K562 (cell line): ENCODE results near the gene FGR. TPM values are rescaled to one million over a fixed set of nuclear protein-coding genes. Genes with fewer than 3 reads are reported as not detected.

Experiments used
- ATAC-seq: fragments of 200-7000 bp; cut with Tn5 transposase; 3 replicates; pipeline ENCODE4 v1.9.1; 2020; ENCODE audit warnings: moderate library complexity
- BruUV-seq: library from RNA; stranded (reverse); fragments of 400-500 nt; replicated peaks from 2 replicates; lab custom pipeline; 2021; lab: Mats Ljungman, UMichigan
- CTCF ChIA-PET: fragments of 300-600 bp; formaldehyde crosslinking; extraction: SDS; loops from one replicate; lab custom pipeline; 2021; ENCODE audit warnings: low intra/inter-chr PET ratio; lab: Yijun Ruan, JAX
- POLR2A ChIA-PET: fragments of 300-600, 350-650 bp; sonication (Branson Sonifier 250); formaldehyde crosslinking; extraction: SDS; loops from one replicate; lab custom pipeline; 2021; ENCODE audit warnings: antibody characterized with exemption, inconsistent platforms; lab: Yijun Ruan, JAX
- DNase-seq, 4 experiments: peaks; one replicate each; pipeline versions ENCODE4 v3.0.0 to v3.0.0-alpha.2; 2011 to 2018; ENCODE audit warnings: low spot score in 3 of 4, mixed read lengths in 3 of 4; ENCODE audit errors: extremely low read depth in 1 of 4
- FAIRE-seq: peaks from 2 replicates; lab custom pipeline; 2011; peaks lifted over from hg19 to GRCh38; lab: Jason Lieb, UNC
- H2AFZ ChIP-seq: 2 replicates; pipeline ENCODE4 v1.6.0; 2011; ENCODE audit warnings: low read depth, low read length, control low read depth, inconsistent platforms
- H3K27ac ChIP-seq: fragments of 200-600 bp; 3 replicates; pipeline ENCODE4 v1.8.0; 2011; ENCODE audit warnings: low read depth, mild to moderate bottlenecking, control low read depth, inconsistent platforms, low read length, moderate library complexity, mixed read lengths; ENCODE audit errors: extremely low read depth
- H3K27me3 ChIP-seq, 2 experiments: fragments of 300-600 bp in 1 of 2; 2 replicates in 1 of 2; 3 replicates in 1 of 2; pipeline versions ENCODE4 v1.6.0 to v1.8.0; 2011; ENCODE audit warnings: inconsistent platforms in 2 of 2, low read length in 2 of 2, mild to moderate bottlenecking in 1 of 2, mixed read lengths in 1 of 2, moderate library complexity in 1 of 2; ENCODE audit not compliant: control insufficient read depth in 2 of 2, insufficient read depth in 2 of 2
- H3K36me3 ChIP-seq: fragments of 300-600 bp; 3 replicates; pipeline ENCODE4 v1.8.0; 2011; ENCODE audit warnings: mild to moderate bottlenecking, low read length, inconsistent platforms; ENCODE audit not compliant: control insufficient read depth, insufficient read depth
- H3K4me1 ChIP-seq, 2 experiments: fragments of 200-600 bp in 1 of 2; replicated peaks in 1 of 2; 2 replicates in 1 of 2; 3 replicates in 1 of 2; pipeline versions ENCODE4 v1.5.1 to v1.8.0; 2011; ENCODE audit warnings: inconsistent platforms in 2 of 2, low read length in 2 of 2, mild to moderate bottlenecking in 1 of 2, mixed read lengths in 1 of 2, moderate library complexity in 1 of 2; ENCODE audit not compliant: control insufficient read depth in 2 of 2, insufficient read depth in 2 of 2
- H3K4me2 ChIP-seq: 2 replicates; pipeline ENCODE4 v1.6.1; 2011; ENCODE audit warnings: low read length, control low read depth, inconsistent platforms, mixed read lengths; ENCODE audit not compliant: insufficient read depth
- H3K4me3 ChIP-seq: fragments of 200-600 bp; sonication (generic), shearing (Covaris generic); 2 replicates; pipeline ENCODE4 v1.5.1; 2016; ENCODE audit warnings: control low read depth, inconsistent platforms
- H3K79me2 ChIP-seq: fragments of 200-600 bp; 3 replicates; pipeline ENCODE4 v1.8.0; 2011; ENCODE audit warnings: low read length, inconsistent platforms; ENCODE audit not compliant: control insufficient read depth, insufficient read depth
- H3K9ac ChIP-seq, 2 experiments: 2 replicates each; pipeline versions ENCODE4 v1.6.0 to v1.6.1; 2011; ENCODE audit warnings: low read depth in 2 of 2, low read length in 2 of 2, control low read depth in 1 of 2, inconsistent platforms in 1 of 2, mild to moderate bottlenecking in 1 of 2, mixed read lengths in 1 of 2; ENCODE audit not compliant: insufficient read depth in 1 of 2
- H3K9me1 ChIP-seq: one replicate; pipeline ENCODE4 v1.6.0; 2011; ENCODE audit warnings: inconsistent platforms, mild to moderate bottlenecking, low read length, moderate library complexity; ENCODE audit not compliant: control insufficient read depth, insufficient read depth
- H3K9me3 ChIP-seq: replicated peaks from 2 replicates; pipeline ENCODE4 v1.5.1; 2011; ENCODE audit warnings: low read depth, low read length, inconsistent platforms; ENCODE audit not compliant: control insufficient read depth, insufficient read depth
- H4K20me1 ChIP-seq: replicated peaks from 2 replicates; pipeline ENCODE4 v1.6.1; 2011; ENCODE audit warnings: low read length, inconsistent platforms, mixed read lengths; ENCODE audit not compliant: control insufficient read depth, insufficient read depth
- BMI1 ChIP-seq: fragments of 150-350 bp; IDR thresholded peaks from 2 replicates; pipeline ENCODE4 v1.6.1; 2014; ENCODE audit warnings: low read length
- CHD4 ChIP-seq: fragments of 200-600 bp; sonication (generic); IDR thresholded peaks from 3 replicates; pipeline ENCODE4 v1.6.1; 2012; ENCODE audit warnings: low read depth, mild to moderate bottlenecking, mixed read lengths, low read length, inconsistent platforms; ENCODE audit not compliant: insufficient read depth, insufficient replicate concordance, poor library complexity, severe bottlenecking
- CREM ChIP-seq: IDR thresholded peaks from 2 replicates; pipeline ENCODE4 v1.6.1; 2014; ENCODE audit warnings: antibody characterized with exemption, low read depth
- EGR1 ChIP-seq: fragments of 450-650 bp; conservative IDR thresholded peaks from 2 replicates; pipeline ENCODE4 v1.6.1; 2017; ENCODE audit warnings: mild to moderate bottlenecking
- GMEB1 ChIP-seq: fragments of 250-450 bp; sonication (Bioruptor Pico); IDR thresholded peaks from 2 replicates; pipeline ENCODE4 v1.4.0; 2020; ENCODE audit warnings: mild to moderate bottlenecking
- HDAC1 ChIP-seq, 2 experiments: fragments of 450-650 bp; IDR thresholded peaks; 2 replicates each; pipeline ENCODE4 v1.6.1; 2016 to 2017; ENCODE audit warnings: inconsistent platforms in 1 of 2, mild to moderate bottlenecking in 1 of 2, moderate library complexity in 1 of 2
- MAFK ChIP-seq: IDR thresholded peaks from 2 replicates; pipeline ENCODE4 v1.6.1; 2011; ENCODE audit warnings: low read length, improper control_type of control experiment
- MBD2 ChIP-seq: sonication (generic); IDR thresholded peaks from 2 replicates; pipeline ENCODE4 v1.6.1; 2016; ENCODE audit warnings: low read depth, borderline replicate concordance
- PHF21A ChIP-seq: fragments of 450-650 bp; IDR thresholded peaks from 2 replicates; pipeline ENCODE4 v1.6.1; 2017; ENCODE audit warnings: low read depth, borderline replicate concordance
- POLR3G ChIP-seq: IDR thresholded peaks from 2 replicates; pipeline ENCODE4 v1.6.1; 2011; ENCODE audit not compliant: insufficient read length, insufficient replicate concordance; ENCODE audit errors: extremely low read depth
- RFX1 ChIP-seq: fragments of 450-650 bp; IDR thresholded peaks from 2 replicates; pipeline ENCODE4 v1.6.1; 2016; ENCODE audit warnings: mild to moderate bottlenecking, moderate library complexity
- TARDBP ChIP-seq: fragments of 450-650 bp; IDR thresholded peaks from 2 replicates; pipeline ENCODE4 v1.6.1; 2016
- TEAD1 ChIP-seq, 2 experiments: fragments of 450-650 bp in 1 of 2; sonication (generic) in 1 of 2; formaldehyde crosslinking; IDR thresholded peaks; 2 replicates each; pipeline versions ENCODE4 v1.4.0 to v1.8.0; 2020 to 2022; ENCODE audit warnings: mild to moderate bottlenecking in 2 of 2, missing genetic modification reagents in 1 of 2
- TEAD2 ChIP-seq: fragments of 450-650 bp; IDR thresholded peaks from 2 replicates; pipeline ENCODE4 v1.6.1; 2016; ENCODE audit warnings: missing genetic modification characterization, control low read depth, missing compliant biosample characterization
- TEAD4 ChIP-seq, 2 experiments: sonication (generic) in 1 of 2; formaldehyde crosslinking in 1 of 2; IDR thresholded peaks; 2 replicates each; pipeline versions ENCODE4 v1.6.1 to v1.8.0; 2012 to 2022; ENCODE audit warnings: borderline replicate concordance in 1 of 2, inconsistent platforms in 1 of 2, low read length in 1 of 2, mild to moderate bottlenecking in 1 of 2, missing genetic modification reagents in 1 of 2
- XRCC5 ChIP-seq: fragments of 200-400 bp; formaldehyde crosslinking; IDR thresholded peaks from 2 replicates; pipeline ENCODE4 v1.6.1; 2017; ENCODE audit warnings: low read depth, mild to moderate bottlenecking, low read length
- ZBED1 ChIP-seq: IDR thresholded peaks from 2 replicates; pipeline ENCODE4 v1.6.1; 2014
- ZBTB7A ChIP-seq: IDR thresholded peaks from 2 replicates; pipeline ENCODE4 v1.6.1; 2011; ENCODE audit warnings: low read depth, mild to moderate bottlenecking, low read length, moderate library complexity, borderline replicate concordance; ENCODE audit not compliant: control insufficient read depth
- ZSCAN29 ChIP-seq: fragments of 450-650 bp; IDR thresholded peaks from 2 replicates; pipeline ENCODE4 v1.6.1; 2017
- ZZZ3 ChIP-seq: fragments of 450-650 bp; IDR thresholded peaks from 2 replicates; pipeline ENCODE4 v1.6.1; 2016; ENCODE audit warnings: antibody characterized with exemption, mild to moderate bottlenecking, moderate library complexity
- WGBS: fragments of 100-300 bp; shearing (Covaris generic); methylation state at CpG from one replicate; pipeline ENCODE4 v1.1.6; 2016; ENCODE audit warnings: low coverage, mixed read lengths; ENCODE audit not compliant: insufficient coverage; ENCODE audit errors: missing lambda C conversion rate; 5-methylcytosine and 5-hydroxymethylcytosine counted together
- in situ Hi-C: fragments of 300-500 bp; cut with MboI; formaldehyde crosslinking; loops from 4 replicates; pipeline ENCODE4 v1.15.0; 2018; ENCODE audit warnings: inconsistent platforms, mixed read lengths
- intact Hi-C: fragments of 100-400 bp; cut with micrococcal nuclease; formaldehyde crosslinking; loops from 2 replicates; pipeline ENCODE4 v1.14.2; 2022
- polyA plus RNA-seq, 8 experiments: library from polyadenylated mRNA; depleted of rRNA in 4 of 8; stranded (reverse) in 5 of 8; unstranded in 3 of 8; fragments of >200 nt; fragmentation: Nextera tagmentation in 2 of 8; fragmentation: Illumina TruSeq in 1 of 8; extraction: Ambion mirVana in 2 of 8; extraction: Trizol in 1 of 8; gene quantifications; 2 replicates each; pipeline versions ENCODE4 v1.2.1 to v1.2.3, GENCODE V29; 2011 to 2014; ENCODE audit warnings: inconsistent platforms in 1 of 8, missing spikeins in 1 of 8
- total RNA-seq, 7 experiments: library from RNA; depleted of rRNA in 6 of 7; stranded (reverse); fragments of >200 nt in 6 of 7; fragmentation: Illumina TruSeq in 2 of 7; extraction: Trizol in 2 of 7; gene quantifications; 2 replicates each; pipeline versions ENCODE4 v1.2.1 to v1.2.3, GENCODE V29; 2011 to 2021; ENCODE audit warnings: low replicate concordance in 1 of 7
- TF ChIP-seq, protein P1 (sequence below): fragments of 250-450 bp; sonication (Bioruptor Pico); IDR thresholded peaks from 2 replicates; pipeline ENCODE4 v1.5.0; 2021; ENCODE audit warnings: mild to moderate bottlenecking, borderline replicate concordance

FGR gene
- total and polyA plus RNA-seq, 9 of the 15 experiments (the other 6 are each of a cell fraction or from before 2014, with no cell fraction given), result 0.04 to 0.11 TPM; not detected in 7

GRCh38 chr1:27571439-27572018, 63.5 kb downstream of the FGR start:
- Histone ChIP-seq H3K4me3 (no peak overlapping the region), H3K4me2 (peak overlapping the region; percentile 67; the same call in 1 of the 2 replicates), H3K9me3 (no peaks in the 10 kb centered on the region), H4K20me1 (peaks cover 37% of the 10 kb centered on the region), H3K27me3 (no peaks in the 10 kb centered on the region)
- CTCF ChIA-PET, result no interaction called here
- intact Hi-C loops, result no loop called here
- in situ Hi-C loops, result no loop called here
- 36% methylated on average over 14 of the region's 18 CpGs for WGBS
- BruUV-seq, result no TSS peak
- TF ChIP-seq, protein P1, sequence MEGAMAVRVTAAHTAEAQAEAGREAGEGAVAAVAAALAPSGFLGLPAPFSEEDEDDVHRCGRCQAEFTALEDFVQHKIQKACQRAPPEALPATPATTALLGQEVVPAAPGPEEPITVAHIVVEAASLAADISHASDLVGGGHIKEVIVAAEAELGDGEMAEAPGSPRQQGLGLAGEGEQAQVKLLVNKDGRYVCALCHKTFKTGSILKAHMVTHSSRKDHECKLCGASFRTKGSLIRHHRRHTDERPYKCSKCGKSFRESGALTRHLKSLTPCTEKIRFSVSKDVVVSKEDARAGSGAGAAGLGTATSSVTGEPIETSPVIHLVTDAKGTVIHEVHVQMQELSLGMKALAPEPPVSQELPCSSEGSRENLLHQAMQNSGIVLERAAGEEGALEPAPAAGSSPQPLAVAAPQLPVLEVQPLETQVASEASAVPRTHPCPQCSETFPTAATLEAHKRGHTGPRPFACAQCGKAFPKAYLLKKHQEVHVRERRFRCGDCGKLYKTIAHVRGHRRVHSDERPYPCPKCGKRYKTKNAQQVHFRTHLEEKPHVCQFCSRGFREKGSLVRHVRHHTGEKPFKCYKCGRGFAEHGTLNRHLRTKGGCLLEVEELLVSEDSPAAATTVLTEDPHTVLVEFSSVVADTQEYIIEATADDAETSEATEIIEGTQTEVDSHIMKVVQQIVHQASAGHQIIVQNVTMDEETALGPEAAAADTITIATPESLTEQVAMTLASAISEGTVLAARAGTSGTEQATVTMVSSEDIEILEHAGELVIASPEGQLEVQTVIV (CRISPR knock-in tag), result no peak
- TF ChIP-seq HDAC1 (IDR thresholded peaks at IDR 0.05), result no peak
- TF ChIP-seq MAFK, result no peak
- TF ChIP-seq ZBED1, result no peak
- TF ChIP-seq ZBTB7A, result peak; percentile 10; the same call in 1 of the 2 replicates
- no peak for TF ChIP-seq PHF21A
- TF ChIP-seq POLR3G, result no peak
- TF ChIP-seq TEAD4 (IDR thresholded peaks at IDR 0.05; ENCODE audit: low read length), result no peak
- TF ChIP-seq TEAD4 (CRISPR knock-in tag; IDR thresholded peaks at IDR 0.05; ENCODE audit: borderline replicate concordance), result no peak
- TF ChIP-seq ZZZ3, result no peak
- TF ChIP-seq TEAD1 (CRISPR knock-in tag; IDR thresholded peaks at IDR 0.05), result no peak
- TF ChIP-seq ZSCAN29, result no peak
- TF ChIP-seq TARDBP, result no peak
- no peak for TF ChIP-seq CREM
- no peak for TF ChIP-seq CHD4
- TF ChIP-seq BMI1, result no peak
- TF ChIP-seq GMEB1, result no peak
- 0 out of 2 replicates have a peak, but pooled peaks have one; percentile 3 for TF ChIP-seq EGR1
- TF ChIP-seq RFX1, result peak; percentile 84; the same call in 1 of the 2 replicates
- peak; percentile 19; the same call in 1 of the 2 replicates for TF ChIP-seq MBD2
- TF ChIP-seq TEAD2 (tag), result no peak
- no peak for TF ChIP-seq XRCC5
- TF ChIP-seq, all 486 proteins: peak for 4
- FAIRE-seq, result no peak
- Histone ChIP-seq H3K9me1 (peaks cover 7% of the 10 kb centered on the region), H2AFZ (no peak overlapping the region), H3K36me3 (peaks cover 16% of the 10 kb centered on the region; the same call in 2 of the 3 replicates), H3K79me2 (peaks cover 81% of the 10 kb centered on the region), H3K27ac (peak overlapping the region; percentile 55; the same call in 2 of the 3 replicates), H3K9ac (peak overlapping the region in 1 of 2 experiments; percentile 88; a peak in 2 of 4 replicates), H3K4me1 (peaks cover 69 to 94% of the 10 kb centered on the region in 2 experiments)
- DNase-seq, result peak; percentile 59 to 69 (median 60)
- POLR2A ChIA-PET, result interaction anchor here (0.5 to 3.4 kb wide), 7 partner anchors 10 to 135 kb away, joined by 3 to 20 read pairs (median 4); no protein-coding TSS in a partner anchor
- no peak for ATAC-seq
